HepG2 (cell line): ENCODE measurements around the gene PKNOX2. TPM values are rescaled to one million over a fixed set of nuclear protein-coding genes. Genes with fewer than 3 reads are reported as not detected.

Experiments used
- ATAC-seq: fragments of 200-7000 bp; cut with Tn5 transposase; 3 replicates; pipeline ENCODE4 v1.9.1; 2020; ENCODE audit warnings: mild to moderate bottlenecking, moderate library complexity
- BruUV-seq: library from RNA; stranded (reverse); fragments of 400-500 nt; replicated peaks from 2 replicates; lab custom pipeline; 2021; lab: Mats Ljungman, UMichigan
- CTCF ChIA-PET: fragments of 300-600 bp; formaldehyde crosslinking; extraction: SDS; loops from one replicate; lab custom pipeline; 2021; ENCODE audit warnings: low total read pairs, inconsistent platforms, low intra/inter-chr PET ratio; lab: Yijun Ruan, JAX
- POLR2A ChIA-PET: fragments of 350-600 bp; sonication (Branson Sonifier 250); formaldehyde crosslinking; loops from one replicate; lab custom pipeline; 2020; ENCODE audit warnings: antibody characterized with exemption, inconsistent platforms; lab: Yijun Ruan, JAX
- DNase-seq: peaks from one replicate; pipeline ENCODE4 v3.0.0-alpha.2; 2015; ENCODE audit warnings: low spot score
- FAIRE-seq: peaks from 3 replicates; lab custom pipeline; 2011; peaks lifted over from hg19 to GRCh38; lab: Jason Lieb, UNC
- H2AFZ ChIP-seq: one replicate; pipeline ENCODE4 v1.6.1; 2011; ENCODE audit warnings: low read length, inconsistent platforms
- H3K27ac ChIP-seq: fragments of 300-600 bp; 3 replicates; pipeline ENCODE4 v1.8.0; 2011; ENCODE audit warnings: mixed run types, mild to moderate bottlenecking, mixed read lengths, low read length, inconsistent platforms; ENCODE audit not compliant: insufficient read depth; ENCODE audit errors: extremely low read length
- H3K27me3 ChIP-seq, 2 experiments: fragments of 200-600 bp in 1 of 2; 2 replicates in 1 of 2; 3 replicates in 1 of 2; pipeline versions ENCODE4 v1.6.0 to v1.8.0; 2011; ENCODE audit warnings: low read length in 2 of 2, mild to moderate bottlenecking in 2 of 2, moderate library complexity in 2 of 2, inconsistent platforms in 1 of 2; ENCODE audit not compliant: insufficient read depth in 2 of 2, control insufficient read depth in 1 of 2
- H3K36me3 ChIP-seq, 2 experiments: fragments of 200-600 bp in 1 of 2; replicated peaks in 1 of 2; 2 replicates in 1 of 2; 3 replicates in 1 of 2; pipeline versions ENCODE4 v1.5.1 to v1.8.0; 2011; ENCODE audit warnings: low read length in 2 of 2, inconsistent platforms in 1 of 2; ENCODE audit not compliant: insufficient read depth in 2 of 2, control insufficient read depth in 1 of 2
- H3K4me1 ChIP-seq: 2 replicates; pipeline ENCODE4 v1.5.1; 2012; ENCODE audit warnings: low read length, inconsistent platforms; ENCODE audit not compliant: insufficient read depth
- H3K4me2 ChIP-seq: 2 replicates; pipeline ENCODE4 v1.6.0; 2011; ENCODE audit warnings: low read depth, low read length, inconsistent platforms
- H3K4me3 ChIP-seq, 3 experiments: fragments of 200-600 bp in 1 of 3; sonication (generic), shearing (Covaris generic) in 1 of 3; replicated peaks in 1 of 3; 2 replicates each; pipeline ENCODE4 v1.5.1; 2011 to 2016; ENCODE audit warnings: low read length in 3 of 3, inconsistent platforms in 2 of 3, low read depth in 2 of 3, mild to moderate bottlenecking in 2 of 3, control low read depth in 1 of 3, mixed read lengths in 1 of 3; ENCODE audit not compliant: insufficient read depth in 1 of 3
- H3K79me2 ChIP-seq: one replicate; pipeline ENCODE4 v1.6.1; 2011; ENCODE audit warnings: low read length, inconsistent platforms; ENCODE audit not compliant: insufficient read depth
- H3K9ac ChIP-seq: 2 replicates; pipeline ENCODE4 v1.6.0; 2011; ENCODE audit warnings: mild to moderate bottlenecking, low read depth, low read length, inconsistent platforms; ENCODE audit not compliant: insufficient read depth
- H3K9me3 ChIP-seq: 2 replicates; pipeline ENCODE4 v1.5.1; 2012; ENCODE audit warnings: mild to moderate bottlenecking, low read length
- H4K20me1 ChIP-seq: 2 replicates; pipeline ENCODE4 v1.6.0; 2011; ENCODE audit warnings: inconsistent platforms, mild to moderate bottlenecking, low read length, moderate library complexity; ENCODE audit not compliant: insufficient read depth
- HNF4A ChIP-seq: sonication (generic); formaldehyde crosslinking; IDR thresholded peaks from 2 replicates; pipeline ENCODE4 v1.4.0; 2020; ENCODE audit warnings: missing genetic modification reagents
- HNRNPK ChIP-seq: fragments of 200-400 bp; formaldehyde crosslinking; IDR thresholded peaks from 2 replicates; pipeline ENCODE4 v1.6.1; 2018; ENCODE audit warnings: low read length, low read depth, moderate library complexity, mild to moderate bottlenecking; ENCODE audit not compliant: poor library complexity, severe bottlenecking
- MTA1 ChIP-seq: sonication (generic); formaldehyde crosslinking; IDR thresholded peaks from 2 replicates; pipeline ENCODE4 v1.4.0; 2020; ENCODE audit warnings: missing genetic modification reagents, mild to moderate bottlenecking, borderline replicate concordance
- MTF1 ChIP-seq: sonication (generic); formaldehyde crosslinking; IDR thresholded peaks from 2 replicates; pipeline ENCODE4 v1.5.0; 2020; ENCODE audit warnings: missing genetic modification reagents
- NR3C1 ChIP-seq: sonication (generic); formaldehyde crosslinking; IDR thresholded peaks from 2 replicates; pipeline ENCODE4 v1.4.0; 2020; ENCODE audit warnings: missing genetic modification reagents
- NRL ChIP-seq: sonication (generic); formaldehyde crosslinking; IDR thresholded peaks from 2 replicates; pipeline ENCODE4 v1.5.0; 2020; ENCODE audit warnings: missing genetic modification reagents, mild to moderate bottlenecking, moderate library complexity, borderline replicate concordance
- SNAPC4 ChIP-seq: sonication (generic); formaldehyde crosslinking; IDR thresholded peaks from 2 replicates; pipeline ENCODE4 v1.4.0; 2020; ENCODE audit warnings: mild to moderate bottlenecking, missing genetic modification reagents
- SSRP1 ChIP-seq: IDR thresholded peaks from 2 replicates; pipeline ENCODE4 v1.6.1; 2016; ENCODE audit warnings: control low read depth
- ZKSCAN8 ChIP-seq: IDR thresholded peaks from 2 replicates; pipeline ENCODE4 v1.6.1; 2016; ENCODE audit warnings: borderline replicate concordance, missing genetic modification reagents, missing compliant biosample characterization
- ZNF570 ChIP-seq: sonication (generic); formaldehyde crosslinking; IDR thresholded peaks from 2 replicates; pipeline ENCODE4 v1.4.0; 2020; ENCODE audit warnings: mild to moderate bottlenecking, missing genetic modification reagents, borderline replicate concordance
- WGBS: methylation state at CpG from one replicate; pipeline ENCODE4 v1.1.6; 2017; ENCODE audit warnings: low lambda C conversion rate; 5-methylcytosine and 5-hydroxymethylcytosine counted together
- in situ Hi-C: cut with HindIII; loops from 2 replicates; pipeline ENCODE4 v1.10.0; 2017; ENCODE audit warnings: low pct_unique_long_range_greater_than_20kb; ENCODE audit not compliant: extremely low pct_ligation_motif_present
- intact Hi-C: fragments of 100-400 bp; cut with micrococcal nuclease; formaldehyde crosslinking; loops from one replicate; pipeline ENCODE4 v1.10.0; 2022; ENCODE audit not compliant: unreplicated experiment
- polyA plus RNA-seq, 8 experiments: library from polyadenylated mRNA; depleted of rRNA in 3 of 8; stranded (reverse) in 7 of 8; unstranded in 1 of 8; fragments of >200 nt; fragmentation: Illumina TruSeq in 4 of 8; extraction: Trizol in 4 of 8; gene quantifications; 2 replicates each; pipeline versions ENCODE4 v1.2.1 to v1.2.3, GENCODE V29; 2011 to 2016; ENCODE audit warnings: low read depth in 4 of 8, missing spikeins in 1 of 8, mixed read lengths in 1 of 8; ENCODE audit not compliant: insufficient read depth in 1 of 8
- total RNA-seq, 5 experiments: library from RNA; depleted of rRNA; stranded (reverse); fragments of >200 nt; fragmentation: Illumina TruSeq; extraction: Trizol; gene quantifications; 2 replicates each; pipeline ENCODE4 v1.2.3, GENCODE V29; 2016; ENCODE audit warnings: low read depth in 1 of 5
- TF ChIP-seq, protein P1 (sequence below), 2 experiments: sonication (generic) in 1 of 2; formaldehyde crosslinking in 1 of 2; IDR thresholded peaks; 2 replicates each; pipeline versions ENCODE4 v1.6.1 to v1.9.0; 2014 to 2022; ENCODE audit warnings: antibody characterized with exemption in 1 of 2, borderline replicate concordance in 1 of 2, inconsistent platforms in 1 of 2, low read depth in 1 of 2, missing genetic modification reagents in 1 of 2

Gene PKNOX2
- total and polyA plus RNA-seq, 2 of the 13 experiments (the other 11 are each of a cell fraction or from before 2014, with no cell fraction given): not detected

- TF ChIP-seq, protein P1, sequence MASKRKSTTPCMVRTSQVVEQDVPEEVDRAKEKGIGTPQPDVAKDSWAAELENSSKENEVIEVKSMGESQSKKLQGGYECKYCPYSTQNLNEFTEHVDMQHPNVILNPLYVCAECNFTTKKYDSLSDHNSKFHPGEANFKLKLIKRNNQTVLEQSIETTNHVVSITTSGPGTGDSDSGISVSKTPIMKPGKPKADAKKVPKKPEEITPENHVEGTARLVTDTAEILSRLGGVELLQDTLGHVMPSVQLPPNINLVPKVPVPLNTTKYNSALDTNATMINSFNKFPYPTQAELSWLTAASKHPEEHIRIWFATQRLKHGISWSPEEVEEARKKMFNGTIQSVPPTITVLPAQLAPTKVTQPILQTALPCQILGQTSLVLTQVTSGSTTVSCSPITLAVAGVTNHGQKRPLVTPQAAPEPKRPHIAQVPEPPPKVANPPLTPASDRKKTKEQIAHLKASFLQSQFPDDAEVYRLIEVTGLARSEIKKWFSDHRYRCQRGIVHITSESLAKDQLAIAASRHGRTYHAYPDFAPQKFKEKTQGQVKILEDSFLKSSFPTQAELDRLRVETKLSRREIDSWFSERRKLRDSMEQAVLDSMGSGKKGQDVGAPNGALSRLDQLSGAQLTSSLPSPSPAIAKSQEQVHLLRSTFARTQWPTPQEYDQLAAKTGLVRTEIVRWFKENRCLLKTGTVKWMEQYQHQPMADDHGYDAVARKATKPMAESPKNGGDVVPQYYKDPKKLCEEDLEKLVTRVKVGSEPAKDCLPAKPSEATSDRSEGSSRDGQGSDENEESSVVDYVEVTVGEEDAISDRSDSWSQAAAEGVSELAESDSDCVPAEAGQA (IDR thresholded peaks at IDR 0.05; ENCODE audit: low read depth): no peak
- TF ChIP-seq, protein P1 (CRISPR knock-in tag; IDR thresholded peaks at IDR 0.05; ENCODE audit: borderline replicate concordance): no peak
- TF ChIP-seq HNRNPK (no peak), NRL (CRISPR knock-in tag) (no peak), HNF4A (CRISPR knock-in tag) (no peak), ZNF570 (CRISPR knock-in tag) (no peak), SSRP1 (CRISPR knock-in tag) (no peak)
Measured at GRCh38 chr11:125357551-125357950, 193.0 kb downstream of the PKNOX2 start (continued).

- H3K79me2 ChIP-seq: no peaks in the 10 kb centered on the region
- FAIRE-seq (no peak), DNase-seq (no peak), ATAC-seq (no peak)
- no peaks in the 10 kb centered on the region for H3K4me1 ChIP-seq
- WGBS: 35% methylated on average over 6 of the region's 6 CpGs
- H3K9me3 ChIP-seq: no peaks in the 10 kb centered on the region
- CTCF ChIA-PET: no interaction called here
- H3K27me3 ChIP-seq: peaks cover 0 to 19% of the 10 kb centered on the region in 2 experiments; a peak in 2 of 5 replicates
- no peaks in the 10 kb centered on the region for H3K36me3 ChIP-seq
- H3K9ac ChIP-seq: no peak overlapping the region
- H3K4me2 ChIP-seq: no peak overlapping the region
- BruUV-seq: no TSS peak
- in situ Hi-C loops: no loop called here
- H4K20me1 ChIP-seq: no peaks in the 10 kb centered on the region
- H3K4me3 ChIP-seq: no peak overlapping the region
- POLR2A ChIA-PET: no interaction called here
- no peak overlapping the region for H3K27ac ChIP-seq
- H2AFZ ChIP-seq: no peak overlapping the region
- intact Hi-C loops: no loop called here
- no peak for TF ChIP-seq MTF1 (CRISPR knock-in tag)
- no peak for TF ChIP-seq SNAPC4 (CRISPR knock-in tag)
- TF ChIP-seq NR3C1 (CRISPR knock-in tag): no peak
- no peak for TF ChIP-seq MTA1
- TF ChIP-seq ZKSCAN8 (CRISPR knock-in tag): no peak
Measured at GRCh38 chr11:125358254-125358840, 193.8 kb downstream of the PKNOX2 start.
